HUES48 (cell line): Measurements from ENCODE around the gene CCR6.
"Not testable (repeated sequence)": the region's sequence is repeated elsewhere in the genome, so short reads cannot be mapped to it uniquely, and the experiment has no call there.

Experiments
- H3K27ac ChIP-seq: one replicate; pipeline ENCODE4 v1.7.0; 2013; ENCODE audit warnings: low read depth, low read length, inconsistent platforms
- H3K27me3 ChIP-seq: 2 replicates; pipeline ENCODE4 v1.6.1; 2013; ENCODE audit warnings: mild to moderate bottlenecking, low read length; ENCODE audit not compliant: control insufficient read depth, insufficient read depth
- H3K36me3 ChIP-seq: 2 replicates; pipeline ENCODE4 v1.6.1; 2013; ENCODE audit warnings: low read length; ENCODE audit not compliant: control insufficient read depth, insufficient read depth
- H3K4me1 ChIP-seq: 2 replicates; pipeline ENCODE4 v1.6.1; 2013; ENCODE audit warnings: mild to moderate bottlenecking, low read length; ENCODE audit not compliant: control insufficient read depth, insufficient read depth
- H3K4me3 ChIP-seq: 2 replicates; pipeline ENCODE4 v1.5.1; 2013; ENCODE audit warnings: mild to moderate bottlenecking, low read depth, low read length
- H3K9ac ChIP-seq: 2 replicates; pipeline ENCODE4 v1.6.1; 2013; ENCODE audit warnings: mild to moderate bottlenecking, low read depth, low read length, moderate library complexity
- H3K9me3 ChIP-seq: 2 replicates; pipeline ENCODE4 v1.6.1; 2013; ENCODE audit warnings: low read length; ENCODE audit not compliant: control insufficient read depth, insufficient read depth

CCR6 gene

GRCh38 chr6:167157414-167157813 lies 34.5 kb downstream of the CCR6 start:
- H3K27me3 ChIP-seq, result no peaks in the 10 kb centered on the region; the same call in 1 of the 2 replicates
- no peak overlapping the region for H3K9ac ChIP-seq
- no peak overlapping the region for H3K4me3 ChIP-seq
- H3K9me3 ChIP-seq, result no peaks in the 10 kb centered on the region
- H3K27ac ChIP-seq, result no peak overlapping the region
- H3K4me1 ChIP-seq, result peaks cover 13% of the 10 kb centered on the region
- no peaks in the 10 kb centered on the region for H3K36me3 ChIP-seq

- no peaks in the 10 kb centered on the region for H3K9me3 ChIP-seq
- H3K9ac ChIP-seq, result no peak within 1 kb of the TSS
- no peak within 1 kb of the TSS for H3K4me3 ChIP-seq
- no peaks in the 10 kb centered on the region for H3K36me3 ChIP-seq
- H3K27me3 ChIP-seq, result no peaks in the 10 kb centered on the region; the same call in 1 of the 2 replicates
- peaks cover 17% of the 10 kb centered on the region for H3K4me1 ChIP-seq
- no peak within 1 kb of the TSS for H3K27ac ChIP-seq
Observed at GRCh38 chr6:167157863-167158262, 35.0 kb downstream of the CCR6 start, which contains the start of gene GPR31. GPR31 (minus strand) TSS chr6:167157980; CDS start chr6:167157831, 149 bp downstream.

GRCh38 chr6:167161851-167162467 lies 39.1 kb downstream of the CCR6 start:
- Histone ChIP-seq H3K9ac (no peak overlapping the region), H3K27me3 (no peaks in the 10 kb centered on the region; the same call in 1 of the 2 replicates), H3K9me3 (no peaks in the 10 kb centered on the region), H3K36me3 (no peaks in the 10 kb centered on the region), H3K4me3 (no peak overlapping the region), H3K27ac (no peak overlapping the region), H3K4me1 (peaks cover 31% of the 10 kb centered on the region)

GRCh38 chr6:167162591-167162990 lies 39.7 kb downstream of the CCR6 start:
- peak overlapping the region; percentile 85 for H3K27ac ChIP-seq
- H3K9ac ChIP-seq, result peak overlapping the region; percentile 9; the same call in 1 of the 2 replicates
- no peak overlapping the region for H3K4me3 ChIP-seq
- H3K36me3 ChIP-seq, result no peaks in the 10 kb centered on the region
- no peaks in the 10 kb centered on the region for H3K9me3 ChIP-seq
- peaks cover 31% of the 10 kb centered on the region for H3K4me1 ChIP-seq
- no peaks in the 10 kb centered on the region; the same call in 1 of the 2 replicates for H3K27me3 ChIP-seq

- peak overlapping the region; percentile 32 for H3K9ac ChIP-seq
- peak overlapping the region; percentile 44 for H3K4me3 ChIP-seq
- H3K4me1 ChIP-seq, result peaks cover 31% of the 10 kb centered on the region
- H3K36me3 ChIP-seq, result no peaks in the 10 kb centered on the region
- no peaks in the 10 kb centered on the region; the same call in 1 of the 2 replicates for H3K27me3 ChIP-seq
- H3K27ac ChIP-seq, result peak overlapping the region; percentile 85
- no peaks in the 10 kb centered on the region for H3K9me3 ChIP-seq
Observed at GRCh38 chr6:167163476-167164011, 40.6 kb downstream of the CCR6 start.

GRCh38 chr6:167164261-167164660 lies 41.4 kb downstream of the CCR6 start:
- peak overlapping the region; percentile 85 for H3K27ac ChIP-seq
- 0 out of 2 replicates have a peak overlapping the region, but pooled peaks have one; percentile 44 for H3K4me3 ChIP-seq
- H3K36me3 ChIP-seq, result no peaks in the 10 kb centered on the region
- no peaks in the 10 kb centered on the region for H3K27me3 ChIP-seq
- no peak overlapping the region for H3K9ac ChIP-seq
- H3K4me1 ChIP-seq, result peaks cover 31% of the 10 kb centered on the region
- no peaks in the 10 kb centered on the region for H3K9me3 ChIP-seq

- H3K36me3 ChIP-seq, result no peaks in the 10 kb centered on the region
- H3K27ac ChIP-seq, result no peak overlapping the region
- H3K27me3 ChIP-seq, result no peaks in the 10 kb centered on the region
- H3K9me3 ChIP-seq, result no peaks in the 10 kb centered on the region
- no peak overlapping the region for H3K4me3 ChIP-seq
- H3K4me1 ChIP-seq, result peaks cover 31% of the 10 kb centered on the region
- H3K9ac ChIP-seq, result no peak overlapping the region
Observed at GRCh38 chr6:167165858-167166471, 43.1 kb downstream of the CCR6 start.

- peaks cover 23% of the 10 kb centered on the region for H3K4me1 ChIP-seq
- not testable (repeated sequence) for H3K9ac ChIP-seq, H3K27me3 ChIP-seq, H3K36me3 ChIP-seq, H3K27ac ChIP-seq, H3K9me3 ChIP-seq, H3K4me3 ChIP-seq
Observed at GRCh38 chr6:167167699-167168098, 44.8 kb downstream of the CCR6 start.

- H3K9me3 ChIP-seq, H3K27me3 ChIP-seq, H3K27ac ChIP-seq, H3K9ac ChIP-seq, H3K4me3 ChIP-seq, H3K36me3 ChIP-seq: not testable (repeated sequence)
- peaks cover 18% of the 10 kb centered on the region for H3K4me1 ChIP-seq
Observed at GRCh38 chr6:167168296-167168695, 45.4 kb downstream of the CCR6 start.

- H3K9ac ChIP-seq, H3K27me3 ChIP-seq, H3K4me1 ChIP-seq, H3K9me3 ChIP-seq, H3K4me3 ChIP-seq, H3K36me3 ChIP-seq, H3K27ac ChIP-seq: not testable (repeated sequence)
Observed at GRCh38 chr6:167169867-167170266, 47.0 kb downstream of the CCR6 start.

- H3K9ac ChIP-seq, H3K27me3 ChIP-seq, H3K4me3 ChIP-seq, H3K36me3 ChIP-seq, H3K9me3 ChIP-seq, H3K27ac ChIP-seq, H3K4me1 ChIP-seq: not testable (repeated sequence)
Observed at GRCh38 chr6:167171300-167171699, 48.4 kb downstream of the CCR6 start.
